Esophagus squamous epithelium (tissue), 4 donors: ENCODE data around the gene ZNF516.

Source experiments
- POLR2A ChIP-seq, 4 donors: fragments of 450-650 bp; IDR thresholded peaks; one replicate each; pipeline ENCODE4 v1.6.1; 2017; ENCODE audit warnings: antibody characterized with exemption in 4 of 4, mild to moderate bottlenecking in 4 of 4, moderate library complexity in 3 of 4
- TF ChIP-seq, protein P1 (sequence below), 6 experiments: fragments of 450-650 bp in 4 of 6; fragments of 200-600 bp in 2 of 6; sonication (generic) in 2 of 6; IDR thresholded peaks; one replicate each; pipeline ENCODE4 v1.5.1; 2016 to 2019; ENCODE audit warnings: antibody characterized with exemption in 6 of 6, mild to moderate bottlenecking in 4 of 6, moderate library complexity in 4 of 6

DNA sequence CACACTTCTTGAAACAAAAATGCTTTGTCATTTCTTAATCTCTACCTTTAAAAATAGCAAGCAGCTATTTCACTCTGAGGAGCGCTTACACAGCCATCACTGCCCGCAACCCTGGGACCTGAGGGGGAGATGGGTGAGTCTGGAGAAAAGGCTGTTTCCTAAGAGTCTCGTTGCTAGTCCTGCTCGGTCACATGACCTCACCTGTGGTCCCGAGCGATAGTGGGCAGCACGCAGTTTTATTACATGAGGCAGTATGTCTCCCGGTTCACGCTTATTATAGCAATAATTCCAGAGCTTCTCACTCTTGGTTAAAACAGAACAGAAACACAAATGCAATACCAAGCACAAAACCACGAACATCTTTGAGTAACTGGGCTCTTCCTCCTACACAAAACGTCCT lies 105.3 kb downstream of the ZNF516 start:
- TF ChIP-seq, protein P1, sequence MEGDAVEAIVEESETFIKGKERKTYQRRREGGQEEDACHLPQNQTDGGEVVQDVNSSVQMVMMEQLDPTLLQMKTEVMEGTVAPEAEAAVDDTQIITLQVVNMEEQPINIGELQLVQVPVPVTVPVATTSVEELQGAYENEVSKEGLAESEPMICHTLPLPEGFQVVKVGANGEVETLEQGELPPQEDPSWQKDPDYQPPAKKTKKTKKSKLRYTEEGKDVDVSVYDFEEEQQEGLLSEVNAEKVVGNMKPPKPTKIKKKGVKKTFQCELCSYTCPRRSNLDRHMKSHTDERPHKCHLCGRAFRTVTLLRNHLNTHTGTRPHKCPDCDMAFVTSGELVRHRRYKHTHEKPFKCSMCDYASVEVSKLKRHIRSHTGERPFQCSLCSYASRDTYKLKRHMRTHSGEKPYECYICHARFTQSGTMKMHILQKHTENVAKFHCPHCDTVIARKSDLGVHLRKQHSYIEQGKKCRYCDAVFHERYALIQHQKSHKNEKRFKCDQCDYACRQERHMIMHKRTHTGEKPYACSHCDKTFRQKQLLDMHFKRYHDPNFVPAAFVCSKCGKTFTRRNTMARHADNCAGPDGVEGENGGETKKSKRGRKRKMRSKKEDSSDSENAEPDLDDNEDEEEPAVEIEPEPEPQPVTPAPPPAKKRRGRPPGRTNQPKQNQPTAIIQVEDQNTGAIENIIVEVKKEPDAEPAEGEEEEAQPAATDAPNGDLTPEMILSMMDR (IDR thresholded peaks at IDR 0.05) = no peak
- no peak for TF ChIP-seq POLR2A (IDR thresholded peaks at IDR 0.05)
